IPS-NIHi11 (cell line): ENCODE data around the gene PHKB.
"Not testable (repeated sequence)": the region's sequence is repeated elsewhere in the genome, so short reads cannot be mapped to it uniquely, and the experiment has no call there.

Experiments used
- DNase-seq: peaks from one replicate; pipeline ENCODE4 v3.0.0; 2012; ENCODE audit warnings: mixed read lengths, low spot score

Gene PHKB

GRCh38 chr16:47625115-47625567 is 164.0 kb downstream of the PHKB start:
- DNase-seq = no peak

- no peak for DNase-seq
Observed at GRCh38 chr16:47626246-47626645, 165.1 kb downstream of the PHKB start.

GRCh38 chr16:47627085-47627639 is 166.0 kb downstream of the PHKB start:
- DNase-seq = no peak

GRCh38 chr16:47627721-47628120 is 166.6 kb downstream of the PHKB start:
- no peak for DNase-seq

- DNase-seq = no peak
Observed at GRCh38 chr16:47631131-47631530, 170.0 kb downstream of the PHKB start.

- no peak for DNase-seq
Observed at GRCh38 chr16:47634126-47634525, 173.0 kb downstream of the PHKB start.

- DNase-seq = no peak
Observed at GRCh38 chr16:47634727-47635126, 173.6 kb downstream of the PHKB start.

- no peak for DNase-seq
Observed at GRCh38 chr16:47636501-47637099, 175.5 kb downstream of the PHKB start.

- DNase-seq = no peak
Observed at GRCh38 chr16:47638175-47638574, 177.0 kb downstream of the PHKB start.

- no peak for DNase-seq
Observed at GRCh38 chr16:47640661-47641060, 179.5 kb downstream of the PHKB start.

- DNase-seq = no peak
Observed at GRCh38 chr16:47643323-47644000, 182.3 kb downstream of the PHKB start.

- no peak for DNase-seq
Observed at GRCh38 chr16:47644166-47644565, 183.0 kb downstream of the PHKB start.

- DNase-seq = no peak
Observed at GRCh38 chr16:47644661-47645060, 183.5 kb downstream of the PHKB start.

GRCh38 chr16:47646914-47647313 is 185.8 kb downstream of the PHKB start:
- DNase-seq = no peak

GRCh38 chr16:47657032-47657431 is 195.9 kb downstream of the PHKB start:
- no peak for DNase-seq

- DNase-seq = no peak
Observed at GRCh38 chr16:47657977-47658376, 196.8 kb downstream of the PHKB start.

GRCh38 chr16:47660540-47660939 is 199.4 kb downstream of the PHKB start:
- DNase-seq = no peak

- DNase-seq = no peak
Observed at GRCh38 chr16:47664653-47665325, 203.7 kb downstream of the PHKB start.

- no peak for DNase-seq
Observed at GRCh38 chr16:47666434-47666833, 205.3 kb downstream of the PHKB start.

- no peak for DNase-seq
Observed at GRCh38 chr16:47667956-47668355, 206.8 kb downstream of the PHKB start.

- DNase-seq = no peak
Observed at GRCh38 chr16:47672475-47672874, 211.3 kb downstream of the PHKB start.

- DNase-seq = no peak
Observed at GRCh38 chr16:47676635-47677177, 215.6 kb downstream of the PHKB start.

GRCh38 chr16:47681571-47681970 is 220.4 kb downstream of the PHKB start:
- DNase-seq = not testable (repeated sequence)
